ENCODE results near the gene NCCRP1. TPM values are rescaled to one million over a fixed set of nuclear protein-coding genes. Genes with fewer than 3 reads are reported as not detected.

Gene NCCRP1
- total RNA-seq, 1 donor from 2014 or later, result 0.61 TPM

DNA sequence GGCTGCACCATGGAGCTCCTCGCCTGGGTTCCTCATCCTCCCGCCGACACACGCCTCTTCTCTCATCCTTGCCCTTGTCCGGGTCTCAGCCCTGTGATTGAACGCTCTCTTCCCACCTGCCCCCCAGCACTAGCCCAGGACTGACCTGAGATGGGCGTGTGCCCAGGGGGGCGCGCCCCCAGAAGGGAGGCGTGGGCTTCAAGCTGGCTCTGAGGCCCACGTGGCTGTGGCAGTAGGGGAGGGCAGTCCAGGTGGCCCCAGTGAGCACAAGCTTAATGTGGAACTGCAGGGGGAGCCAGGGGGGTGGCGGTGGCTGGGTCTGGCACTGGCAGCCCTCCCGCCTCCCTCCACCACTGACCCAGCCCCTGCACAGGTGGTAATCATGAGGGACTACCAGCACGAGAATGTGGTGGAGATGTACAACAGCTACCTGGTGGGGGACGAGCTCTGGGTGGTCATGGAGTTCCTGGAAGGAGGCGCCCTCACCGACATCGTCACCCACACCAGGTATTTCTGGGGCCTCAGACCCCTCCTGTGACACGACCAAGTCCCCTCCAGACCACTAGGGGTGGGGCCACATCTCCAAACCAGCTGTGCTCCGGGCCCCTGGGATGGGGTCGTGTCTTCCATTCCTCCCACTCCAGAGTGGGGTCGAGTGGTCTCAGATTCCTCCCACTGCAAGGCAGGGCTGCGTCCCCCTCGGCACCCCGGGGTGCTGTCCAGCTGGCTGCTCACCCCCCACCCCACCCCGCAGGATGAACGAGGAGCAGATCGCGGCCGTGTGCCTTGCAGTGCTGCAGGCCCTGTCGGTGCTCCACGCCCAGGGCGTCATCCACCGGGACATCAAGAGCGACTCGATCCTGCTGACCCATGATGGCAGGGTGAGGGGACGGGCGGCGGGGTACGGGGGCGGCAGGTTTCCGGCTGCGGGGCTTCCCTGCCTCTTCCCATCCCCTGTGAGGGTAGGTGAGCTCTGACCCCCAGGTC is 21.9 kb upstream of the NCCRP1 start:
- TF ChIP-seq, protein P1, sequence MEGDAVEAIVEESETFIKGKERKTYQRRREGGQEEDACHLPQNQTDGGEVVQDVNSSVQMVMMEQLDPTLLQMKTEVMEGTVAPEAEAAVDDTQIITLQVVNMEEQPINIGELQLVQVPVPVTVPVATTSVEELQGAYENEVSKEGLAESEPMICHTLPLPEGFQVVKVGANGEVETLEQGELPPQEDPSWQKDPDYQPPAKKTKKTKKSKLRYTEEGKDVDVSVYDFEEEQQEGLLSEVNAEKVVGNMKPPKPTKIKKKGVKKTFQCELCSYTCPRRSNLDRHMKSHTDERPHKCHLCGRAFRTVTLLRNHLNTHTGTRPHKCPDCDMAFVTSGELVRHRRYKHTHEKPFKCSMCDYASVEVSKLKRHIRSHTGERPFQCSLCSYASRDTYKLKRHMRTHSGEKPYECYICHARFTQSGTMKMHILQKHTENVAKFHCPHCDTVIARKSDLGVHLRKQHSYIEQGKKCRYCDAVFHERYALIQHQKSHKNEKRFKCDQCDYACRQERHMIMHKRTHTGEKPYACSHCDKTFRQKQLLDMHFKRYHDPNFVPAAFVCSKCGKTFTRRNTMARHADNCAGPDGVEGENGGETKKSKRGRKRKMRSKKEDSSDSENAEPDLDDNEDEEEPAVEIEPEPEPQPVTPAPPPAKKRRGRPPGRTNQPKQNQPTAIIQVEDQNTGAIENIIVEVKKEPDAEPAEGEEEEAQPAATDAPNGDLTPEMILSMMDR (IDR thresholded peaks at IDR 0.05; ENCODE audit: partially characterized antibody, unreplicated experiment), result no peak
- peaks cover 2% of the 10 kb centered on the region for H3K27me3 Mint-ChIP-seq (ENCODE audit: unreplicated experiment)
- no peak for DNase-seq
- H3K9me3 Mint-ChIP-seq (ENCODE audit: unreplicated experiment), result peaks cover 2% of the 10 kb centered on the region
- H3K4me1 Mint-ChIP-seq (ENCODE audit: low read depth, unreplicated experiment), result peaks cover 1% of the 10 kb centered on the region
- H3K4me3 Mint-ChIP-seq (ENCODE audit: unreplicated experiment), result no peak overlapping the region
- H3K36me3 Mint-ChIP-seq (ENCODE audit: unreplicated experiment), result no peaks in the 10 kb centered on the region
- no peak overlapping the region for H3K27ac Mint-ChIP-seq (ENCODE audit: unreplicated experiment)

DNA sequence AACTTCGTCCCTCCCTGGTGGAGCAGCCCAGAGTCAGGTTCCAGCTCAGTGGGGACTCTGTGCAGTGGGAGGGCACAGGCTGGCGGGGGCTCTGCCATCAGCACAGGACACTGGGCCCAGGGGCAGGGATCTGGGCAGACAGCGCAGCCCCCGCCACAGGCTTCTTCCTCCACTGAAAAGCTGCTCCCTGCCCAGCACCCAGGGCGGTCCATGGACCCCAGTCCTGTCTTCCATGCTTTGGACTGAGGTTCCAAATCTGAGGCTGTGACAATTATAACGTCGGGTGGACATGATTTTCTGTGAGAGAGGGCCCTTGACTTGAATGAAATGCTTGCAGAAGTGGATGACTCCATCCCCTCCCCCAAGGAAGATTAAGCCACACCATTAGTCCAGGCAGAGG is 21.2 kb upstream of the NCCRP1 start:
- Mint-ChIP-seq H3K4me1 (ENCODE audit: low read depth, unreplicated experiment) (peaks cover 1% of the 10 kb centered on the region), H3K27ac (ENCODE audit: unreplicated experiment) (no peak overlapping the region), H3K4me3 (ENCODE audit: unreplicated experiment) (no peak overlapping the region), H3K36me3 (ENCODE audit: unreplicated experiment) (no peaks in the 10 kb centered on the region), H3K27me3 (ENCODE audit: unreplicated experiment) (peaks cover 2% of the 10 kb centered on the region), H3K9me3 (ENCODE audit: unreplicated experiment) (peaks cover 2% of the 10 kb centered on the region)
- no peak for DNase-seq
- TF ChIP-seq, protein P1 (IDR thresholded peaks at IDR 0.05; ENCODE audit: partially characterized antibody, unreplicated experiment), result no peak

DNA sequence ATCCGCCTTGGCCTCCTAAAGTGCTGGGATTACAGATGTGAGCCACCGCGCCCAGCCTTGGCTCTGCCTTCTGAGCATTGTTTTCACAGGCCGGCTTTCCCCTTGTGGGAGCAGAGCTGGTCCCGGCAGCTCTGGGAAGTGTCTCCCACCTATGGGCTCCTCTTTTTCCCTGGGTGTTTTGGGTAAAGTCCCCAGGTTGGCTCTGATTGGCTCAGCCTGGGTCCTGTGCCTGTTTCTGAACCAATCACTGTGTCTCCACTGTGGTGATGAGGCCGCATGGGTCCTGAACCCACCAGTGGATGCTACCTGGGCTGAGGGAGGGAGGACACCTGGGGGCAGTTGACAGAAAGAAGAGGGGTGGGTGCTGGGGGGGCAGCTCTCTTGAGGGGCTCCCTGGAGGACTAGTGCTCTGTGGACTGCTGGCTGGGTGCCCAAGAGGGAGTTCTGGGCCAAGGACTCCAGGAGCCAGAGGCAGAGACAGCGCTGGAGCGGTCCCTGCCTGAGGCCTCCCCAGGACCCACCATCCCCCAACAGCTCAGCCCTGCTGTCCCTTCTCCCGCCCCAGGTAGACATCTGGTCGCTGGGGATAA is 19.6 kb upstream of the NCCRP1 start:
- H3K36me3 Mint-ChIP-seq (ENCODE audit: unreplicated experiment), result no peaks in the 10 kb centered on the region
- peaks cover 6% of the 10 kb centered on the region for H3K9me3 Mint-ChIP-seq (ENCODE audit: unreplicated experiment)
- TF ChIP-seq, protein P1 (IDR thresholded peaks at IDR 0.05; ENCODE audit: partially characterized antibody, unreplicated experiment), result no peak
- no peak overlapping the region for H3K27ac Mint-ChIP-seq (ENCODE audit: unreplicated experiment)
- no peak overlapping the region for H3K4me3 Mint-ChIP-seq (ENCODE audit: unreplicated experiment)
- peaks cover 2% of the 10 kb centered on the region for H3K27me3 Mint-ChIP-seq (ENCODE audit: unreplicated experiment)
- H3K4me1 Mint-ChIP-seq (ENCODE audit: low read depth, unreplicated experiment), result no peaks in the 10 kb centered on the region
- no peak for DNase-seq

DNA sequence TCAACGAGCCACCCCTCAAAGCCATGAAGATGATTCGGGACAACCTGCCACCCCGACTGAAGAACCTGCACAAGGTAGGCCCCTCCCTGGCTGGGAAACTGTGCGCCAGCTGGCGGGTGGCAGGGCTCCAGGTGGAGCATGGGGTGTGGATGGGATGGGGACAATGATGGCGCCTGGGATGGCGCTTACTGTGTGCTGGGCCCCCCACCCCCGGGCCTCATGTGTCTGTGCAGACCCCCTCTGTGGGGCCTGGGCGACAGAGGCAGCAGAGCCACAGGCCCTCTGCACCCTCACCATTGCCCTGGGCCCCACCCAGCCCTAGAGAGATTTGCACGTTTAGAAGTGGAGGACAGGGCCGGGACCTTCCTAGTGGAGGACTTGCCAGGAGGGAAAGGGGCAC is 19.0 kb upstream of the NCCRP1 start:
- no peak overlapping the region for H3K27ac Mint-ChIP-seq (ENCODE audit: unreplicated experiment)
- no peak for DNase-seq
- no peaks in the 10 kb centered on the region for H3K4me1 Mint-ChIP-seq (ENCODE audit: low read depth, unreplicated experiment)
- no peaks in the 10 kb centered on the region for H3K36me3 Mint-ChIP-seq (ENCODE audit: unreplicated experiment)
- TF ChIP-seq, protein P1 (IDR thresholded peaks at IDR 0.05; ENCODE audit: partially characterized antibody, unreplicated experiment), result no peak
- peaks cover 2% of the 10 kb centered on the region for H3K27me3 Mint-ChIP-seq (ENCODE audit: unreplicated experiment)
- H3K9me3 Mint-ChIP-seq (ENCODE audit: unreplicated experiment), result peaks cover 4% of the 10 kb centered on the region
- H3K4me3 Mint-ChIP-seq (ENCODE audit: unreplicated experiment), result no peak overlapping the region
